A549 (cell line): Measurements from ENCODE around the gene CDK18.

ENCODE experiments used
- CTCF ChIP-seq: fragments of >200 bp; sonication (Bioruptor Twin); formaldehyde crosslinking; IDR thresholded peaks from 3 replicates; pipeline ENCODE4 v1.5.1; 2016
- JUN ChIP-seq, 2 experiments: fragments of >200 bp; sonication (Bioruptor Twin); formaldehyde crosslinking; IDR thresholded peaks; 2 replicates in 1 of 2; 3 replicates in 1 of 2; pipeline ENCODE4 v1.6.1; 2016 to 2017
- MYC ChIP-seq: IDR thresholded peaks from 2 replicates; pipeline ENCODE4 v1.6.1; 2012; ENCODE audit warnings: mild to moderate bottlenecking, inconsistent platforms, low read length, improper control_type of control experiment, borderline replicate concordance
- RCOR1 ChIP-seq: fragments of 150-350 bp; IDR thresholded peaks from 2 replicates; pipeline ENCODE4 v1.6.1; 2014; ENCODE audit warnings: antibody characterized with exemption, low read length, low read depth
- ZSCAN20 ChIP-seq: fragments of 250-450 bp; sonication (Bioruptor Pico); IDR thresholded peaks from 2 replicates; pipeline ENCODE4 v1.8.0; 2022; ENCODE audit warnings: mild to moderate bottlenecking, moderate library complexity

- TF ChIP-seq CTCF (no peak), JUN (IDR thresholded peaks at IDR 0.05) (no peak), MYC (no peak), RCOR1 (no peak), ZSCAN20 (CRISPR knock-in tag) (no peak)
Observed at GRCh38 chr1:205525495-205526285, 21.2 kb downstream of the CDK18 start.
